Measurements from ENCODE around the gene RFC4. TPM values are rescaled to one million over a fixed set of nuclear protein-coding genes. Genes with fewer than 3 reads are reported as not detected.

RFC4 gene
- total RNA-seq, 2 experiments from 2014 or later: 128 to 130 TPM

- Mint-ChIP-seq H3K36me3 (ENCODE audit: low read depth) (no peaks in the 10 kb centered on the region), H3K27me3 (no peaks in the 10 kb centered on the region), H3K27ac (no peak overlapping the region), H3K4me1 (no peaks in the 10 kb centered on the region), H3K9me3 (ENCODE audit: low read depth) (no peaks in the 10 kb centered on the region), H3K4me3 (no peak overlapping the region)
- no peak for ATAC-seq
- no peak for DNase-seq
- ChIA-PET CTCF (interaction anchor here (0.6 to 0.7 kb wide), 2 partner anchors 27 to 104 kb away, joined by 3 to 4 read pairs; no protein-coding TSS in a partner anchor), POLR2A (no interaction called here)
- intact Hi-C loops (cut with DNase I, micrococcal nuclease): no loop called here
Observed at GRCh38 chr3:186746008-186746407, 60.3 kb downstream of the RFC4 start.

DNA sequence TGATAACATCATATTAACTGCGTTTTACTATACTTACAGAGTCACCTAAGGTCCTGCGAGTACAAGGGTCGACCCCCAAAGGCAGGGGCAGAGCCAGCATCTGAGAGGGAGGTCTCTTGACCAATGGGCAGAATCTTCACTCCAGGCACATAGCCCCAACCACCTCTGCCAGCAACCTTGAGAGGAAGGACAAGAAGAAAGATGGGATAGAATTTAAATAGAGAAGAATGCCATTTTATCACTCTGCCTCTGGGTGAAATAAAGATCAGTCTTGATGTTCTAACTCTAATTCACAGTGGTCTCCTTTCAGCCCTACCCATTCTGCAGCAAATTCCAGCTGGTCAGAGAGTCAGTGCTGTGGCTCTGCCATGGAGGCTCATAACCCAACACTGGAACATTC is 62.6 kb downstream of the RFC4 start:
- no peaks in the 10 kb centered on the region for H3K4me1 Mint-ChIP-seq
- no peak for DNase-seq
- H3K27ac Mint-ChIP-seq: no peak overlapping the region
- no peak overlapping the region for H3K4me3 Mint-ChIP-seq
- H3K36me3 Mint-ChIP-seq (ENCODE audit: low read depth): no peaks in the 10 kb centered on the region
- intact Hi-C loops (cut with DNase I, micrococcal nuclease): no loop called here
- no peak for ATAC-seq
- CTCF ChIA-PET: no interaction called here
- H3K27me3 Mint-ChIP-seq: no peaks in the 10 kb centered on the region
- POLR2A ChIA-PET: no interaction called here
- H3K9me3 Mint-ChIP-seq (ENCODE audit: low read depth): no peaks in the 10 kb centered on the region

- H3K9me3 Mint-ChIP-seq (ENCODE audit: low read depth): no peaks in the 10 kb centered on the region
- no peaks in the 10 kb centered on the region for H3K36me3 Mint-ChIP-seq (ENCODE audit: low read depth)
- no peak overlapping the region for H3K4me3 Mint-ChIP-seq
- H3K4me1 Mint-ChIP-seq: no peaks in the 10 kb centered on the region
- ChIA-PET CTCF (no interaction called here), POLR2A (no interaction called here)
- ATAC-seq (no peak), DNase-seq (no peak)
- intact Hi-C loops (cut with DNase I, micrococcal nuclease): no loop called here
- no peak overlapping the region for H3K27ac Mint-ChIP-seq
- H3K27me3 Mint-ChIP-seq: no peaks in the 10 kb centered on the region
Observed at GRCh38 chr3:186742618-186743380, 63.5 kb downstream of the RFC4 start.

Small RNA genes lying within 50 kb of the gene (microRNA-seq; reads per million reads assigned to microRNA genes)
- gene MIR1248 (ENCODE audit: borderline replicate concordance): 103 reads per million, percentile 65 among the genes with 10 or more reads in this experiment

Other genes starting within 250 kb of the RFC4 start
- gene TBCCD1, start 239.1 kb downstream of the RFC4 start, total RNA-seq: 10 to 100 TPM; 10.5 to 11.4 TPM
- gene DNAJB11, start 235.8 kb downstream of the RFC4 start, total RNA-seq: 10 to 100 TPM; 30.9 to 36.6 TPM
- not detected for gene AHSG, start 193.4 kb downstream of the RFC4 start, total RNA-seq
- not detected for gene FETUB, start 166.1 kb downstream of the RFC4 start, total RNA-seq
- under 1 TPM in 1 of 2 experiments, not detected in 1; 0.11 TPM for gene HRG, start 140.5 kb downstream of the RFC4 start, total RNA-seq
- gene KNG1, start 89.1 kb downstream of the RFC4 start, total RNA-seq: not detected
- gene EIF4A2, start 22.9 kb downstream of the RFC4 start, total RNA-seq: 100 to 1,000 TPM; 291 to 390 TPM
- not detected for gene ADIPOQ, start 36.2 kb upstream of the RFC4 start, total RNA-seq
- 100 to 1,000 TPM in 1 of 2 experiments, 10 to 100 TPM in 1; 86.6 to 111 TPM for gene ST6GAL1, start 124.0 kb upstream of the RFC4 start, total RNA-seq

All from activated CD4-positive, alpha-beta T cell treated with anti-CD3 and anti-CD28 coated beads for 36 hours (primary cell).